Loucy (cell line): ENCODE data around the gene TAF1B.

Source experiments
- H2AFZ ChIP-seq: fragments of 200-600 bp; sonication (generic); 2 replicates; pipeline ENCODE4 v1.6.0; 2016; ENCODE audit warnings: antibody characterized with exemption, mild to moderate bottlenecking, low read length, moderate library complexity
- H3F3A ChIP-seq: fragments of 200-600 bp; 2 replicates; pipeline ENCODE4 v1.6.0; 2016; ENCODE audit warnings: antibody characterized with exemption, low read depth, mild to moderate bottlenecking
- H3K27me3 ChIP-seq: fragments of 200-600 bp; sonication (generic); 2 replicates; pipeline ENCODE4 v1.6.1; 2014; ENCODE audit warnings: low read length, mild to moderate bottlenecking; ENCODE audit not compliant: insufficient read depth, poor library complexity, severe bottlenecking
- H3K36me3 ChIP-seq: fragments of 200-600 bp; sonication (generic); 2 replicates; pipeline ENCODE4 v1.6.1; 2016; ENCODE audit warnings: low read length; ENCODE audit not compliant: insufficient read depth
- H3K4me1 ChIP-seq: fragments of 200-600 bp; sonication (generic); 2 replicates; pipeline ENCODE4 v1.5.1; 2014; ENCODE audit warnings: low read length, mild to moderate bottlenecking; ENCODE audit not compliant: insufficient read depth, poor library complexity, severe bottlenecking
- H3K4me2 ChIP-seq: fragments of 200-600 bp; sonication (generic); 2 replicates; pipeline ENCODE4 v1.6.0; 2014; ENCODE audit warnings: antibody characterized with exemption, low read length, low read depth, mild to moderate bottlenecking; ENCODE audit not compliant: poor library complexity, severe bottlenecking
- H3K4me3 ChIP-seq: fragments of 200-600 bp; sonication (generic); 2 replicates; pipeline ENCODE4 v1.5.1; 2014; ENCODE audit warnings: low read length, mild to moderate bottlenecking, mixed read lengths; ENCODE audit not compliant: poor library complexity, severe bottlenecking
- H3K79me2 ChIP-seq: fragments of 200-600 bp; sonication (generic); 2 replicates; pipeline ENCODE4 v1.6.1; 2014; ENCODE audit warnings: low read length; ENCODE audit not compliant: insufficient read depth
- H3K9ac ChIP-seq: fragments of 200-600 bp; sonication (generic); 2 replicates; pipeline ENCODE4 v1.6.0; 2014; ENCODE audit warnings: mild to moderate bottlenecking, low read depth, low read length, moderate library complexity; ENCODE audit not compliant: poor library complexity, severe bottlenecking
- H3K9me2 ChIP-seq: fragments of 200-600 bp; sonication (generic); replicated peaks from 2 replicates; pipeline ENCODE4 v1.6.1; 2016; ENCODE audit warnings: low read depth, low read length, mixed read lengths
- H3K9me3 ChIP-seq: fragments of 200-600 bp; sonication (generic); 2 replicates; pipeline ENCODE4 v1.6.1; 2014; ENCODE audit warnings: mild to moderate bottlenecking, antibody characterized with exemption, low read length, low read depth; ENCODE audit not compliant: insufficient read depth
- H4K20me1 ChIP-seq: fragments of 200-600 bp; sonication (generic); 2 replicates; pipeline ENCODE4 v1.6.0; 2014; ENCODE audit warnings: antibody characterized with exemption, low read length, mild to moderate bottlenecking; ENCODE audit not compliant: insufficient read depth, poor library complexity, severe bottlenecking
- EZH2phosphoT487 ChIP-seq: fragments of 200-600 bp; IDR thresholded peaks from 2 replicates; pipeline ENCODE4 v1.6.1; 2018; ENCODE audit warnings: antibody characterized with exemption, mild to moderate bottlenecking, moderate library complexity, borderline replicate concordance
- TF ChIP-seq, protein P1 (sequence below): fragments of 200-600 bp; sonication (generic); conservative IDR thresholded peaks from 2 replicates; pipeline ENCODE4 v1.5.1; 2014; ENCODE audit warnings: mild to moderate bottlenecking, antibody characterized with exemption, low read length

TAF1B gene

GRCh38 chr2:9975805-9976447 lies 132.7 kb downstream of the TAF1B start:
- Histone ChIP-seq H3K9ac (no peak overlapping the region), H3K79me2 (no peaks in the 10 kb centered on the region), H4K20me1 (no peaks in the 10 kb centered on the region), H3K4me3 (no peak overlapping the region), H3K9me2 (no peaks in the 10 kb centered on the region), H3K9me3 (no peaks in the 10 kb centered on the region), H3K36me3 (peaks cover 6% of the 10 kb centered on the region; the same call in 1 of the 2 replicates), H3K4me2 (no peak overlapping the region), H2AFZ (no peak overlapping the region), H3F3A (no peaks in the 10 kb centered on the region), H3K27me3 (no peaks in the 10 kb centered on the region), H3K4me1 (peaks cover 5% of the 10 kb centered on the region)
- no peak for TF ChIP-seq EZH2phosphoT487
- TF ChIP-seq, protein P1, sequence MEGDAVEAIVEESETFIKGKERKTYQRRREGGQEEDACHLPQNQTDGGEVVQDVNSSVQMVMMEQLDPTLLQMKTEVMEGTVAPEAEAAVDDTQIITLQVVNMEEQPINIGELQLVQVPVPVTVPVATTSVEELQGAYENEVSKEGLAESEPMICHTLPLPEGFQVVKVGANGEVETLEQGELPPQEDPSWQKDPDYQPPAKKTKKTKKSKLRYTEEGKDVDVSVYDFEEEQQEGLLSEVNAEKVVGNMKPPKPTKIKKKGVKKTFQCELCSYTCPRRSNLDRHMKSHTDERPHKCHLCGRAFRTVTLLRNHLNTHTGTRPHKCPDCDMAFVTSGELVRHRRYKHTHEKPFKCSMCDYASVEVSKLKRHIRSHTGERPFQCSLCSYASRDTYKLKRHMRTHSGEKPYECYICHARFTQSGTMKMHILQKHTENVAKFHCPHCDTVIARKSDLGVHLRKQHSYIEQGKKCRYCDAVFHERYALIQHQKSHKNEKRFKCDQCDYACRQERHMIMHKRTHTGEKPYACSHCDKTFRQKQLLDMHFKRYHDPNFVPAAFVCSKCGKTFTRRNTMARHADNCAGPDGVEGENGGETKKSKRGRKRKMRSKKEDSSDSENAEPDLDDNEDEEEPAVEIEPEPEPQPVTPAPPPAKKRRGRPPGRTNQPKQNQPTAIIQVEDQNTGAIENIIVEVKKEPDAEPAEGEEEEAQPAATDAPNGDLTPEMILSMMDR, result no peak

GRCh38 chr2:9979977-9980376 lies 136.7 kb downstream of the TAF1B start:
- H3F3A ChIP-seq, result no peaks in the 10 kb centered on the region
- H2AFZ ChIP-seq, result no peak overlapping the region
- H3K79me2 ChIP-seq, result no peaks in the 10 kb centered on the region
- no peak overlapping the region for H3K4me2 ChIP-seq
- no peak for TF ChIP-seq EZH2phosphoT487
- TF ChIP-seq, protein P1, result no peak
- no peaks in the 10 kb centered on the region for H4K20me1 ChIP-seq
- no peaks in the 10 kb centered on the region for H3K9me3 ChIP-seq
- H3K4me1 ChIP-seq, result peaks cover 5% of the 10 kb centered on the region
- no peaks in the 10 kb centered on the region for H3K27me3 ChIP-seq
- no peaks in the 10 kb centered on the region for H3K9me2 ChIP-seq
- no peak overlapping the region for H3K9ac ChIP-seq
- peaks cover 4% of the 10 kb centered on the region; the same call in 1 of the 2 replicates for H3K36me3 ChIP-seq
- no peak overlapping the region for H3K4me3 ChIP-seq

- Histone ChIP-seq H4K20me1 (no peaks in the 10 kb centered on the region), H3K36me3 (no peaks in the 10 kb centered on the region), H3F3A (no peaks in the 10 kb centered on the region), H3K4me3 (no peak overlapping the region), H3K4me2 (no peak overlapping the region), H3K9me3 (no peaks in the 10 kb centered on the region), H3K79me2 (no peaks in the 10 kb centered on the region), H3K9ac (no peak overlapping the region), H3K9me2 (no peaks in the 10 kb centered on the region), H3K4me1 (peaks cover 5% of the 10 kb centered on the region), H3K27me3 (no peaks in the 10 kb centered on the region), H2AFZ (no peak overlapping the region)
- TF ChIP-seq EZH2phosphoT487, result no peak
- TF ChIP-seq, protein P1, result no peak
These were observed 137.2 kb downstream of the TAF1B start for GRCh38 chr2:9980520-9980919.
